DMS114 treated with DMSO at 0.1 percent for 48 hours (cell line): Measurements from ENCODE around the gene JAKMIP1.
"Not testable (repeated sequence)": the region's sequence is repeated elsewhere in the genome, so short reads cannot be mapped to it uniquely, and the experiment has no call there.

Source experiments
- DNase-seq: peaks from one replicate; lab custom pipeline; 2025; ENCODE audit not compliant: unreplicated experiment; lab: John Stamatoyannopoulos, UW

The JAKMIP1 gene

DNA sequence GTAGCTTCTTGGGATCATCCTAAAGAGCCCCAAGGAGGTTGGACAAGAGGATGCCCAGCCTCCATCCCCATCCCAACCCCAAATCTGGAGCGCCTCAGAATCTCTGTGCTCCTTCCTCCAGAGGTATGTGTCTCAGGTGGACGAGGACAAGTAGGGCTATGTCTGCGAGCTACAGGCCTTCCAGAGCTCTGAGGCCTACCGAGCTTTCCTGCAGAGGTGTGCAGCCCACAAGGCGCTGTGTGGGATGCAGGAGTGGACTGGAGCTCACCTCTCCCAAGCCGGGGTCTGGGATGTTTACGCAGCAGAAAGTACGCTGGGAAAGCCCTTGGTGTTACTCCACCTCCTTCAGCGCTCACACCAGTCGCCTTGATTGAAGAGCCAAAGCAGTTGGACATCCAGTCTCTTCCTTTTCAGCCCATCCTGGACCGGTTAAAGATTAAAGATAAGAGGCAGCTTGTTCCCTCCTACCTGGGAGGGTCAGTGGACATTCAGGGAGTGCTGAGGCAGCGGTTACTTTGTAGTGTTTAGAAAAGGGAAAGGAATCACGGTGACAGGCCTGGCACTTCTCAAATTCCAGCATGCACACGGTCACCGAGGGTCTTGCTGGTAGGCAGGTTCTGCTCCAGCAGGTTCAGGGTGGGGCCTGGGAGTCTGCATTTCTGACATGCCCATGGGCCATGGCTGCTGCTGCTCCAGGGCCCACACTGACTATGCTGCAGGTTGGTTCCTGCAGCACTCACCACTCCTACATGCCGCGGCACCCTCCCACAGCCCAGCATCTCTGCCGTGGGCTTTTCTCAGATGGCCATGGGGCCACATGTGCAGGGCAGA is 29.5 kb upstream of the JAKMIP1 start:
- DNase-seq = no peak

DNA sequence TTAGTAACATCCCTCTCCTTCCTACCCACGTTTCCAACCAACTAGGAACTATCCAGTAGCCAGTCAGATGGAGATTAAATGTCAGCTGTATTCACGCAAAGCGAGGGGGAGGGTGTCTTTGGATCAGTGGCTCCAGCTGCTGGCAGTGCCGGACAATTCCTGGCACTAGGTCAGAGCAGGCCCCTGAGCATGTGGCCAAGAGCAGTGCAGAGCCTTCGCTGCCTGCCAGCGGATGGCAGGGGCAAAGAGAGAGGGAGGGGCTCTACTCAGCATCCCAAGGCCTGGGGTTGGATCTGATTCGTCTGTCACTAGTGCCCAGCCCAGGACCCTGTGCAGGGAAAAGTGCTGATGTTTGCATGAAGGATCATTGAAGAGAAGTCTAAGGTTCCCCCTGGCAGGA is 28.7 kb upstream of the JAKMIP1 start:
- DNase-seq = no peak

DNA sequence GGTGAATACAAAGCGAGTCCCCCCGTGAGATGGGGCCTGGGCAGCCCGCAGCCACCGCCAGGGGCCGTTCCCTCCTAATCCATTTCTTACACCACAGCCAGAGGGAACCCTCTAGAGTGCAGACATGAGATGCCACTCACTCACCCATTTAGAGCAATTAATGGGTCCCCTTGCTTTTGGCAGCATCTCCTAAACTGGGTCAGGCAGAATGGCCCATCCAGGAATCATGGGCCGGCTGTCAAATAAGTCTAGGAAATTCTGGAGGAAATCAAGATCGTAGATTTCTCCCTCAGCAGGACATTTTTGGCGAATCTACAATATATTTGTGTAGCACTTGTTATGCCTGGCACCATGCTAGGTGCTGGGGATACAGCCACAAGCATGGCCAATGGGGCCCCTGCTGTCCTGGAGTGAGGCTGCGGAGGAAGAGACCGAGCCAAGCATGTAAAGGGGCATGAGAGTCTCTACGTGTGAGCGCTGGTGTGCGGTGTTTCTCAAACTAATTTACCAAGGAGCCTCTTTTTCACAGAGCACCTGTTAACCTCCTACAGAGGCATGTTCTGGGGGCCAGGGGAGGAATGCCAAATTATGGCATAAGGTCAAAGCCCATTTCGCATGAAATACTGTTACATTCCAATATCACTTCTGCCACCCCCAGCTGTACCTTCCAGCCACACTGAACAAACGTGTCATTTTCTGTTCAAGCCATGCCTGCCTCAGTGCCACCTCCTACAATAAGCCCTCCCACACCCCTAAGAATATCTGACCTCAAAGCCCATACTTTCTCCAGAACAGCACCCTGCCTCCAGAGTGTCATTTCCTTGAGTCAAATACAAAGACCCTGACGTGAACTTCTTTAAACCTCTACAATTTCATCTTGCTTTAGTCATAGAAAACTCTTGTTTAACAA is 28.1 kb upstream of the JAKMIP1 start:
- DNase-seq = no peak

DNA sequence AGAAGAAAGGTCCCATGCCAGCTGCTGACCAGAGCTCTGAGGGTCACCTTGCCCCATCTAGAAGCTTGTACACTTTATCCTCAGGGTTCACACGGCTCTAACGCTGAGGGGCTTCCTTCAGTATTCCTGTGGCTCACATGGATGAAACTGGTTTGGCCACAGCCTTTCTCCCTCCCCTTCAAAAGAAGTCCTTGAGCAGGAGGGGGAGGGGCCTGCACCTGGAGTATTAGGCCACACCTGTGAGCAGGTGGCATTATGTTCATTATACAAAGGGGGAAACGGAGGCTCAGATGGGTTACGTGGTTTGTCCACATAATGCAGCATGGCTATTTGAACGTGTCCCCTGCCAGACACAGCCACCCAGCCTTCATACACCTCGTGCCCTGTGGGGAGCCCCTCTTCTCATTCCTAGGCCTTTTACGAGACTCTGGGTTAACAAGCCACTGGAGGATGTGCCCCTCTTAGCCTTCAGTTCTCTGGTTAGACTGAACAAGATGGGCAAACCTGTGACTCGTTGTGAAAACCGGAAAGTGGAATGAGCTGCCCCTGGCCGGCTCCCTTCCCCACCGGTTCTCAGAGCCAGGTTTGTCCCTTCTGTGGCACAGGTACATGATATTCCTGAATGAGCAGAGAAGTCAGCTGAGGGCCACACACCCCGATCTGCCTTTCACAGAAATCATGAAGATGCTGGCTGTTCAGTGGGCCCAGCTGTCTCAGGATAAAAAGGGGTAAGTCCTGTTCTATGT is 27.2 kb upstream of the JAKMIP1 start:
- DNase-seq = no peak

DNA sequence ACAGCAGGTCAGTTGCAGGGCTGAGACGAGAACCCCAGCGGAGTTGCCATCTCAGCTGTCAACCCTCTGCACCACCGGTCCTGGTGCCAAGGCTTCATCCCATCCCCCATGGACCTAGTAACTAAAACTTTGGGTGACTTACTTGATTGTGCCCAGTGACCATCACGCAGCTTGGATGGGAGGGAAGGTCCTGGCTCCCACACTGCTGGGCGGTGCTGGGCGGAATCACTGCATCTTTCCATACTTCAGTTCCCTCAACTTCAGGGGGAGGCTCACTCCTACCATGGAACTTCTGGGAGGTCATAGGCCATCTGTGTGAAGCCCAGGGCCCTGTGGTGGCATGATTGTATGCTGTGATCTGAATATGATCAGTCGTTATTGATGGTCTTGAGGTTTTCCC is 26.2 kb upstream of the JAKMIP1 start:
- DNase-seq = no peak

DNA sequence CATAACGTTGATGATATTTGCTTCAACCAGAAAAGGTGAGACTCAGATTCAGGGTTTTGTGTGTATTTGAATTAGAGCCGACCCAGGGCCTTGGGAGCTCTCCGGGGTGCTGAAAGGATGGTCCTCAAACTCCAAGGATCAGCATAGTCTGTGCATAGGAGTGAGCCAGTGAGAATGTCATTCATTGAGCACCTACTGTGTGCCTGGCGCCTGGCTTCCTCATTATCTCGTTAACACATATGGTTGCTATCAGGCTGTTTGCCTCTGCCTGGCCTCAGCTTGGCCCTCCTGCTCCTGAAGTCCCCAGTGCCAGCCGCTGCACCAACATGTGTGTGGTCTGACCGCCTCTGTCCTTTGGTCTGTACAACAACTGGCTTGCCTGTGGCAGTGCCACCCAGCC is 25.1 kb upstream of the JAKMIP1 start:
- DNase-seq = no peak

DNA sequence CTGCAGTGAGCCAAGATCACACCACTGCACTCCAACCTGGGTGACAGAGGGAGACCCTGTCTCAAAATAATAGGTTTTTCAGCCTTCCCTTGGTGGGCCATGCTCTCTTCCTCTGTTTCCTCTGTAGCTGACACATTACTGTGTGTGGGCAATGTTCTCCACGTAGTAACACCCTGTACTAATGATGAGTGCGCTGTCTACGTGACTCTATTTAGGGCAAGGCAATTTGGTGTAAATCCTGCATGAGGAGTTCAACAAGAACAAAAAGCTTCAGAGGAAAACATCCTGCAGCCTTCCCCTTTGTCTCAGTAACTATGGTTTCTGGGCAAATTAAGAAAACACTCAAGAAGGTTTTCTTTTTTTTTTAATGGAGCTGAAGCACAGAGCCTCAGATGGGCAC is 24.4 kb upstream of the JAKMIP1 start:
- no peak for DNase-seq

DNA sequence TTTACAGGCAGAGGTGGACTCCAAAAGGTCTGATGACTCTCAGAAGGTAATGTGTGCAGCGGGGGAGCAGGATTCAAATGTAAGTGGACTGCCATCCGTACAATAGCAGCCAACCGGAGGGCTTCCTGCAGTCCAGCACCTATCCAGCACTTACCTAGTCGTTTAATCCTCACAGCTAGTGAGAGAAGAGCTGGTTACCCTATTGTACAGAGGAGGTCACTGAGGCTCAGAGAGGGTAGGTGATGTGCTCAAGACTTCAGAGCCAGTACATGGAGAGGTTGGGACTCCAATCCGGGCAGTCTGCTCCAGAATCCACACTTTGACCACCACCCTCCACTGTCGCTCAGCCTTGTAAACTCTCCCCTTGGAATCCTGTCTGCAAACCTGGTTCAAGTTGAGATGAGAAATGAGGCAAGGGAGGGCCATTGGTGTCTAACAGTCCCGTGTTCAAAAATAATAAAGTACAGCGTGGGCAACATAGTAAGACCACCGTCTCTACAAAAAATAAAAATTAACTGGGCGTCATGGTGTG is 22.5 kb upstream of the JAKMIP1 start:
- DNase-seq = peak; percentile 46

DNA sequence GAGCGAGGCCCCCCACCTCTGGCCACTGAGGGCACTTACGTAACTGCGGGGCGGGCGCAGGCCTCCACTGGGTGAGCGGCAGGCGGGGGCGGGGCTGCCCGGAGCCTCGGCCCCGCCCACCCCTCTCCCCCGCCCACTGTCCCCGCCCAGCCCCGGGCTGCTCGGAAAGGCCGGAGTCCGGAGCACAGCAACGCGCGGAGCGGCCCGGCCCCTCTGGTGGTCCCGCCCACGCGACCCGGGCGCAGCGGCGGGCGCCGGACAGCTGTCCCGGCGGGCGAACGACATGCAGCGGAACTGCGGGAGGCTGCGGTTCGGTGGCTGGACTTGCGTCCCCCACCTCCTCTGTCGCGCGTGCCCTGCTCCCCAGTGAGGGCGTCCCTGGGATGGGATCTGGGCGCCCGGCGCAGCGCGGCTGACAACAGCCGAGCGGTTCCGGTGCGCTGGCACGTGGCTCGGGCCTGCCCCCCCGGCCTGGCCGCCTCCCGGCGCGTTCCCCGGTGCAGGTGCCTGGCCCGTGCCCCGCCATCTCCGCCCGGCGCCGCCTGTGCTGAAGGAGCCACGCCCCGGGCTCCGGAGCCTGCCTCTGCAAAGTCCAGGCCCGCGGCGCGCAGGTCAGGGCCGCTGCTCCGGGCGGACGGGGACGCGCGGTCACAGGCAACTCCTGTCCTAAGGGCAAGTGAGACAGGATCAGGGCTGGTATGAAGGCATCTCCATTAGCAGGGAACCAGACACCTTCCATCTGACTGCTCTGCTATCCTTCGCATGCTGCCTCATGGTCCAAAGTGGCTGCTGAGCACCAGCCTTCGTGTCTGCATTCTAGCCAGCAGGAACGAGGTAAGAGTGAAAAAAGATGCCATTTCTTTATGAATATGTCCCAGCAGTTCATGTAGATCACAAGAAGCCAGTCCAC is 21.8 kb upstream of the JAKMIP1 start:
- DNase-seq = peak; percentile 55

DNA sequence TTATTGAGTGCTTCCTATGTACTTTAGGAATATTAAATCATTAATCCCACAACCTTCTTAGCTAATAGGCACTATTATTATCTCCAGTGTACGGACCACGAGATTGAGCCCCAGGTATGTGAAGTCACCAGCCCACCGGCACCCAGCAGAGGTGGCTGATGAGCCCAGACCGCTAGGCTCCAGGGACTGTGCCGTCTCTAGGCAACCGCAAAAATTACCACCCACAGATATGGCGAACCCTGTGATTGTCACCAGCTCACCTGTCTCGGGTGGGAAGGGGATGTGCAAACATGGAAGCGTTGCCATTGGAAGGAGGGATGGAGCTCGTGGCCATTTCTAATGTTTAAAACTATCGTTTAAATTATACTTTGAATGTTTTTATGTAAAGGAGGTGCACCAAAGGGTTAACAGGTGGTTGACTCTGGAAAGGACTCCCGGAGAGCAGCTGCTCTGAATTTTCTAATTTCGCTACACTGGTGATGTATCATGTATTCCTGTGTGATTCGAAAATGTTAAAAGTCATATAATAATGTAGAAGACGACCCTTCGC is 21.0 kb upstream of the JAKMIP1 start:
- DNase-seq = no peak

DNA sequence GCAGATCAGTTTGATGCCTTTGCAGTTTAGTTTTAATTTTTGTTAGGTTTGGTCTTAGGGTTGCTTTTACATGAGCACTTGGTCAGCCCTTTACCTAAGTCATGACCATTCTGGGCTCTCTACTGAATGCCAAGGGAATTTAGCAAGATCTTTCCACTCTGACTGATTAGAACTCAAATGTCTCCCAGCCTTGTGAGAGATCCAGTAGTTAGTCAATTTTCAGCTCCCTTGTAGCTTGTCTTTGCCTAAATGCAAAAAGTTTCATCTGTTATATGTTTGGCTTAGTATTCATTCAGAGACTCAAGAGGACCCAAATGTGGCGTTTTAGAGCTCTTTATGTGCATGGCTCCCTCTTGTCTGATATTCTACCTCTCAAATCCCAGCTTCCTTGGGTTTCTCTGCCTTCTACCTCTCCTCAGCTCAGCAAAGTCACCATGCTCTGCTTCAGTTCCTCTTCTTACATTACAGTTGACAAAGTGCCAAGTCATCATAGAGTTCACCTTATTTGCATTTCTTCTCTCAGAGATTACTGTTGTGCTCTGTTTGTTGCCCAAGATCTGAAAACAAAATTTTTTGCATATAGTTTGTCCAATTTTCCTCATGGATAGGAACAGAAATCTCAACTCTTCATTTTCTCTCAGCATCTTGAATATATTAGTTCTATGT is 17.5 kb upstream of the JAKMIP1 start:
- no peak for DNase-seq

DNA sequence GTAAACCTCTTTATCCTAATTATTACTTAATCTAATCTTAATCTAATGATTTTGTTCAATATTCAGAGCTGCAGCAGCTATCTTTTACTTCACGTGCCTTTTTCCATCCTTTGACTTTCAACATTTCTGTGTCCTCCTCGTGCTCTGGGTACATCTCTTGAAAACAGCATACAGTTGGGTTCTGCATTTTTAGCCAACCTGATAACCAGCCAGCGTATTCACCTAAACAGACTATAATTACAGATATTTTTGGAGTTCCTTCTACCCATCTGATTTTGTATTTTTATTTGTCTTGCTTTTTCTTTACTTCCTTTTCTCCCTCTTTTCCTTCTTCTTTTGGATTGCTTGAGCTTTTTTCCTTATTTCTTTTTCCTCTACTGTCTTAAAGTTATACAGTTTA is 16.2 kb upstream of the JAKMIP1 start:
- no peak for DNase-seq

DNA sequence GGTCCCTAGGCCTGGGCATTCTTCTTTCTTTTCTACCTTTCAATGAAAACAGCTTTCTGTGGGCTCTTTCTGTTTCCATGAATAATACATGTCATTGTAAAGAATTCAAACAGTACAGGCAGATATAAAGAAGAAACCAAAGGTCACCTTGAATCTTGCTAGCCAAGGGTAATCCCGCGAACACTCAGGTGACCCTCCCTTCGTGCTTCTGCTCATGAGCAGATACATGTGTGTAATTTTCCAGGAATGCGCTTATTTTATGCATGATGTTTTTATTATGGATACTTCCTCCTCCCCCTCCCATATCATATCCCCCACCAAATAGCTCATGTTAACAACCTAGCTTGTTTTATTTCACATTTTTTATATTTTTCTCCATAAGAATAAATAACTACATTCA is 9.6 kb upstream of the JAKMIP1 start:
- DNase-seq = no peak

DNA sequence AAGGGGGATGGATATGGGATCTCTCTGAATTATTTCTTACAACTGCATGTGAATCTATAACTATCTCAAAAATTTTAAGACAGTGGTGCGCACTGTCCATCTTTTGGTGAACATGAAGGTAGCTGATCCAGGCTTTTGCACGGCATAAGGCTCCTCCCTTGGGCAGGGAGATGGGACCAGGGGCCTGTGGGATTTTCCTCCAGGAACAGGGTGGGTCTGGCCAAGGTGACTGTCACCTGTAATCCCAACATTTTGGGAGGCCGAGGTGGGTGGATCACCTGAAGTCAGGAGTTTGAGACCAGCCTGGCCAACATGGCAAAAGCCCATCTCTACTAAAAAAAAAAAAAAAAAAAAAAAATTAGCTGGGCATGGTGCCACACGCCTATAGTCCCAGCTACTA is 8.9 kb upstream of the JAKMIP1 start:
- DNase-seq = not testable (repeated sequence)

DNA sequence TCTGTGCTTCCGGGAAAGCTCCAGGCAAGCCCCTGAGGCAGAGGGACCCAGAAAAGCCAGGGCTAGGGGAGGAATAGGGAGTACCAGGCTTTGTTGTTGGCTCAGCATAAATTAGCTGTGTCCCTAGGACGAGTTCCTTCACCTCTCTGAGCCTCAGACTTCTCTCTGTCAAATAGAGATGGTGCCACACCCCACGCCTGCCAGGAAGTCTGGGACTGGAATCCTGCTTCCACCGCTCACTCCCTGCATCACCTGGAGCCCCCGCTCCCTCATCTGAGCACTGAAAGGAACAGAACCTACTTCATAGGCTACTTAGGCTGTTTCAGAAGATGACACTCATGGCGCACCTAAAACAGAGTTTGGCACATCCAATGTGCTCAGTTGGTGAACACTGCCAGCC is 8.1 kb upstream of the JAKMIP1 start:
- no peak for DNase-seq

DNA sequence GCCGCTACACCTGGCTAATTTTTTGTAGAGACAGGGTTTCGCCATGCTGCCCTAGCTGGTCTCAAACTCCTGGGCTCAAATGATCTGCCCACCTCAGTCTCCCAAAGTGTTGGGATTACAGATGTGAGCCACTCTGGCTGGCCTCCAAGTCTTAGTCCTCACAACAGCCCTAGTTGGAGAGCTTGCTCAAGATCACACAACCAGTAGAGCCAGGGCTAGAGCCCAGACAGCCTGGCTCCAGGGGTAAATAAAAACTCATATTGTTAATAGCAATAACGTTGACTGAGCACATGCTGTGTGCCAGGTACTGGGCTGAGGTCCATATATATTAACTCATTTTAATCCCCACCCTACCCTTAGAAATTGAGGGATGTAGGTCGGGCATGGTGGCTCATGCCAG is 7.3 kb upstream of the JAKMIP1 start:
- DNase-seq = no peak

DNA sequence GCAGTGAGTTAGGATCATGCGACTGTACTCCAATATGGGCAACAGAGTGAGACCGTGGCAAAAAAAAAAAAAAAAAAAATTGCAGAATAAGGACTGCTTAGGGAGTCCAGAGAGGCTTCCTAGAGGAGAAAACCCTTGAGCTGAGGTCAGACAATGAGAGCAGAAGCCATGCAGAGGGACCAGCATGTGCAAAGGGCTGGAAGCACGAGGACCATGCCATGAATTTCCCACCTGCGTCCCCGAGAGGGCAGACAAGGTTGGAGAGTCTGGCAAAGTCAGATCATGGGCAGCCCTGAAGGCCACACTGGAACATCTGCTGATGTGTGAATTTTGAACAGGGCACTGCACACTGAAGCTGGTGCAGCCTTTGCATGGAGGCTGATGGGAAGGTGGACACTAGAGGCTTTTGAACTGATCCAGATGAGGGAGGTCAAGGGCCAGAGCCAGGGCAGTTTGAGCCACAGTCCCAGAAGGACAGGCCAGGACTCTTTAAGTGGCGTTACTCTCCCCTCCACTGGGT is 6.5 kb upstream of the JAKMIP1 start:
- DNase-seq = no peak

DNA sequence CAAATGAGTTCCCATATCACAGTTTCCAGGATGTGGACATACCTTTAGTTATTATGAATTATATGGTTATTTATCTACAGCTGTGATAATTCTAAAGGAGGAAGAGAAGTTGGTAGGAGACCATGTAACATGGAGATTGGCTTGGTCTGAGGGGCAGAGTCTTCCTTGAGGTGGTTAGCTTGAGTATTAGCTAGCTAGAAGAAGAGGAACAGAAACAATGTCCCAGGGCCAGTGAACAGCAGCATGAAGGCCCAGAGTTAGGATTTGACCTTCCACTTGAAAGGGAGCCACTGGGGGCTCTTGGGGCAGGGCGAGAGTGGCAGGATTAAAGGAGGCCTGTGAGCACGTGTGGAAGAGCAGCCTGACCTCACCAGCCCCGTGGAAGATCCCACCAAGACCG is 5.6 kb upstream of the JAKMIP1 start:
- DNase-seq = no peak

DNA sequence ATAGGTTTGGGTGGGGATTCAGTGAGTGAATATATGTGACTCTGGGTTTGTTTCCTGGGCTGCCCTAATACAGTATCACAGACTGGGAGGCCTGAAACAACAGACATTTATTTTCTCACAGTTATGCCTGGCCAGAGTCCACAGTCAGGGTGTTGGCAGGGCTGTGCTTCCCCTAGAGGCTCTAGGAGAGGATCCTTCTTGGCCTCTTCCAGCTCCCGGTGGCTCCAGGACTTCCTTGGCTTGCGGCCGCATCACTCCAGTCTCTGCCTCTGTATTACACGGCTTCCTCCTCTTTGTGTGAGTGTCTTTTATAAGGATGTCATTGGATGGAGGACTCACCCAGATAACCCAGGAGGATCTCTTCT is 5.2 kb upstream of the JAKMIP1 start:
- no peak for DNase-seq
